ENCODE data around the gene WAS.

DNA sequence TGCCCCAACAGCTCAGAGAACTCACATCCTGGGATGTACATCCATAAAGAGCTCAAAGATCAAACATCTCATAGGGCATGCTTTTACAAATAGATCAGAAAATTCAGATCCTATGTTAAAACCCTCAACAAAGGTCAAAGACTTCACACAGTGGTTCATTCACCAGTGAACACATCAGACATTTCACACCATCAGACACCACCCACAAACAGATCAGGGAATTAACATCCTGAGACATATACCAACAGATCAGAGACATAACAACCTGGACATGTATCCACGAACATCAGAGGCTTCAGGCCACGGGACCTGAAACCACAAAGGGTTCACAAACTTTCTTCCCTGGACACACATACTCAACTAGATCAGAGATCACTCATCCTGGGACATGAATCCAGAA, 36.4 kb downstream of the WAS start:
- TF ChIP-seq, protein P1, sequence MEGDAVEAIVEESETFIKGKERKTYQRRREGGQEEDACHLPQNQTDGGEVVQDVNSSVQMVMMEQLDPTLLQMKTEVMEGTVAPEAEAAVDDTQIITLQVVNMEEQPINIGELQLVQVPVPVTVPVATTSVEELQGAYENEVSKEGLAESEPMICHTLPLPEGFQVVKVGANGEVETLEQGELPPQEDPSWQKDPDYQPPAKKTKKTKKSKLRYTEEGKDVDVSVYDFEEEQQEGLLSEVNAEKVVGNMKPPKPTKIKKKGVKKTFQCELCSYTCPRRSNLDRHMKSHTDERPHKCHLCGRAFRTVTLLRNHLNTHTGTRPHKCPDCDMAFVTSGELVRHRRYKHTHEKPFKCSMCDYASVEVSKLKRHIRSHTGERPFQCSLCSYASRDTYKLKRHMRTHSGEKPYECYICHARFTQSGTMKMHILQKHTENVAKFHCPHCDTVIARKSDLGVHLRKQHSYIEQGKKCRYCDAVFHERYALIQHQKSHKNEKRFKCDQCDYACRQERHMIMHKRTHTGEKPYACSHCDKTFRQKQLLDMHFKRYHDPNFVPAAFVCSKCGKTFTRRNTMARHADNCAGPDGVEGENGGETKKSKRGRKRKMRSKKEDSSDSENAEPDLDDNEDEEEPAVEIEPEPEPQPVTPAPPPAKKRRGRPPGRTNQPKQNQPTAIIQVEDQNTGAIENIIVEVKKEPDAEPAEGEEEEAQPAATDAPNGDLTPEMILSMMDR (IDR thresholded peaks at IDR 0.05; ENCODE audit: low read depth, low read length) = no peak
- TF ChIP-seq POLR2A (IDR thresholded peaks at IDR 0.05; ENCODE audit: extremely low read depth, insufficient read length) = no peak
- TF ChIP-seq, protein P2, sequence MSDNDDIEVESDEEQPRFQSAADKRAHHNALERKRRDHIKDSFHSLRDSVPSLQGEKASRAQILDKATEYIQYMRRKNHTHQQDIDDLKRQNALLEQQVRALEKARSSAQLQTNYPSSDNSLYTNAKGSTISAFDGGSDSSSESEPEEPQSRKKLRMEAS (IDR thresholded peaks at IDR 0.05; ENCODE audit: low read depth, low read length) = no peak

Measured in NB4 (cell line).